Measurements from ENCODE around the gene PP2D1.
A peak's percentile ranks its signal among the peaks of the same experiment; 100 is the strongest.
"Not testable (repeated sequence)": the region's sequence is repeated elsewhere in the genome, so short reads cannot be mapped to it uniquely, and the experiment has no call there.

PP2D1 gene

GRCh38 chr3:19967812-19968211 lies 44.3 kb downstream of the PP2D1 start:
- no peak for DNase-seq (ENCODE audit: low read depth in 3 of 3)

GRCh38 chr3:19967208-19967607 lies 44.9 kb downstream of the PP2D1 start:
- DNase-seq (ENCODE audit: low read depth in 3 of 3) = no peak

- DNase-seq (ENCODE audit: low read depth in 3 of 3) = no peak
These were observed 50.1 kb downstream of the PP2D1 start for GRCh38 chr3:19961960-19962359.

GRCh38 chr3:19960696-19961095 lies 51.4 kb downstream of the PP2D1 start:
- no peak for DNase-seq (ENCODE audit: low read depth in 3 of 3)

- no peak for DNase-seq (ENCODE audit: low read depth in 3 of 3)
These were observed 52.6 kb downstream of the PP2D1 start for GRCh38 chr3:19959505-19959904.

GRCh38 chr3:19957354-19957753 lies 54.7 kb downstream of the PP2D1 start:
- DNase-seq (ENCODE audit: low read depth in 3 of 3) = not testable (repeated sequence)

- no peak for DNase-seq (ENCODE audit: low read depth in 3 of 3)
These were observed 57.4 kb downstream of the PP2D1 start for GRCh38 chr3:19954676-19955075.

GRCh38 chr3:19950316-19950715 lies 61.7 kb downstream of the PP2D1 start:
- no peak for DNase-seq (ENCODE audit: low read depth in 3 of 3)

- no peak for DNase-seq (ENCODE audit: low read depth in 3 of 3)
These were observed 63.9 kb downstream of the PP2D1 start for GRCh38 chr3:19948226-19948591.

- peak; percentile 16 to 32 (median 29) for DNase-seq (ENCODE audit: low read depth in 3 of 3)
These were observed 64.4 kb downstream of the PP2D1 start for GRCh38 chr3:19947549-19948225.

- DNase-seq (ENCODE audit: low read depth in 3 of 3) = peak; percentile 92 to 96 (median 96)
These were observed 65.1 kb downstream of the PP2D1 start, which contains the start of gene RAB5A for GRCh38 chr3:19946832-19947548. Gene RAB5A (plus strand): TSS chr3:19947097. CDS start chr3:19950899, 3,802 bp downstream.

- no peak for DNase-seq (ENCODE audit: low read depth in 3 of 3)
These were observed 65.9 kb downstream of the PP2D1 start for GRCh38 chr3:19945969-19946831.

- no peak for DNase-seq (ENCODE audit: low read depth in 3 of 3)
These were observed 66.5 kb downstream of the PP2D1 start for GRCh38 chr3:19945534-19945933.

- DNase-seq (ENCODE audit: low read depth in 3 of 3) = no peak
These were observed 71.4 kb downstream of the PP2D1 start for GRCh38 chr3:19940643-19941042.

- DNase-seq (ENCODE audit: low read depth in 3 of 3) = no peak
These were observed 73.8 kb downstream of the PP2D1 start for GRCh38 chr3:19938295-19938627.

- DNase-seq (ENCODE audit: low read depth in 3 of 3) = no peak
These were observed 74.4 kb downstream of the PP2D1 start for GRCh38 chr3:19937459-19938294.

Measured in stimulated activated CD4-positive, alpha-beta T cell treated with anti-CD3 and anti-CD28 coated beads, TNF-alpha, amount 100 ng/mL, for 48 hours (primary cell).